T-helper 1 cell (primary cell): ENCODE results near the gene BUD23.
"Not testable (repeated sequence)": the region's sequence is repeated elsewhere in the genome, so short reads cannot be mapped to it uniquely, and the experiment has no call there.

Source experiments
- DNase-seq, 5 donors: peaks; one replicate each; pipeline ENCODE4 v3.0.0-alpha.2; 2012 to 2020
- total RNA-seq, 4 donors: gene quantifications; one replicate each; lab custom pipeline; 2026; lab: John Stamatoyannopoulos, UW

BUD23 gene, protein sequence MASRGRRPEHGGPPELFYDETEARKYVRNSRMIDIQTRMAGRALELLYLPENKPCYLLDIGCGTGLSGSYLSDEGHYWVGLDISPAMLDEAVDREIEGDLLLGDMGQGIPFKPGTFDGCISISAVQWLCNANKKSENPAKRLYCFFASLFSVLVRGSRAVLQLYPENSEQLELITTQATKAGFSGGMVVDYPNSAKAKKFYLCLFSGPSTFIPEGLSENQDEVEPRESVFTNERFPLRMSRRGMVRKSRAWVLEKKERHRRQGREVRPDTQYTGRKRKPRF
- 37.6 to 52.6 (median 44.1) reads per million in 4 donors for total RNA-seq

GRCh38 chr7:73683056-73683787 is at the start of gene BUD23, which contains the start of gene DNAJC30:
Gene BUD23 (plus strand): TSS chr7:73683597. CDS start chr7:73683626, 29 bp downstream.
Gene DNAJC30 (minus strand): TSS chr7:73683453. CDS start chr7:73683423, 30 bp downstream.
- DNase-seq: peak; percentile 92 to 97 (median 95)

DNA sequence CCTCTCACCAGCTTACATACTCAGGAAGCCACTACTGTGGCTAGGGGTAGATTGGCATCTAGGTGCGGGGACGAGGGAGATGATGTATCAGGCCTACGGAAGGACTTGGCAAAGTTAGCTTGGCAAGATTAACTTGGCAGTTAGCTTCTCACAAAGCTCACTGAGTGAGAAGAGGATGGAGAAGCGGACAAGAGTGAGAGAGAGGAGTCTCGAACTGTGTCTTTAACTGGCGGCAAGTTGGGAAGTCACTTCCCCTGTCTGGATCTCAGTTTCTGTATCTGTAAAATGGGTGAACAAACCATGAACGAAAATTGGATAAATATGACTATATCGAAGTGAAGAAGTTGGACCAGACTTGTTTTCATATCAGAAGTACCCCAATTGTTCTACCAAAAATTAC is 49.6 kb upstream of the BUD23 start:
- DNase-seq: no peak

GRCh38 chr7:73635428-73636200 is 47.8 kb upstream of the BUD23 start:
- DNase-seq: no peak

DNA sequence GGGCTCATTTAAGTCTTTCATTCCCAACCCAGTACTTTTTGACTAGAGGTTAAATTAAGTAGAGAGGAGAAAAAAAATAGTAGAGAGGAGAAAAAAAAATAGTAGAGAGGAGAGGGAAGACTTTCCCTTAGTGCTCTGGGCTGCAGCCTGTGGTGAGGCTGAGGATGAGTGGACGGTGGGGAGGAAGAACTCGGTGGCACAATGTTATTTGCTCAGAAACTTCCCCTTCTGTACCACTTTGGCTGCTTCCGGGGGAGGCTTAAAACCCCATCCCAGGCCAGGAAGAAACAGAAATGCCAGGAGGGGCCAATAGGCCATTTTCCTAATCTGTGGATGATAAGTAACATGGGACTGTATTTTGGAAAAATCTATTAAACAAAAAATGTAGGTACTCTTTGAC is 44.5 kb upstream of the BUD23 start:
- DNase-seq: no peak

DNA sequence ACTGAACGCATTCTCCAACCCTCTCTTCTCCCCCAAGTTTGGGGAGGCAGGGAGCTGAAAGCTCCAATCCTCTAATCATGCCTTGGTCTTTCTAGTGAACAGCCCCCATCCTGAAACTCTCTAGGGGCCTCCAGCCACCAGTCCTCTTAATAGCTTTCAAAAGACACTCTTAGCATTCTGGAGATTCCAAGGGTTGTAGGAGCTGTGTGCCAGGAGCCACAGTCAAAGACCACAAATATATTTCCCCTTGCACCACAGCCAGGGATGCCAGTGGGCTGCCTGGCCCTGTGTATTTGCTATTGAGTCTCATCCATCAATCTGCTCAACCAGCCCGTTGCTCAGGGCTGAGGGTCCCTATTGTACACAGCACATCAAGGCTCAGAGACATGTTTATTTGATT is 40.6 kb upstream of the BUD23 start:
- DNase-seq: no peak

- DNase-seq: no peak
These were observed 38.6 kb upstream of the BUD23 start for GRCh38 chr7:73644688-73645286.

DNA sequence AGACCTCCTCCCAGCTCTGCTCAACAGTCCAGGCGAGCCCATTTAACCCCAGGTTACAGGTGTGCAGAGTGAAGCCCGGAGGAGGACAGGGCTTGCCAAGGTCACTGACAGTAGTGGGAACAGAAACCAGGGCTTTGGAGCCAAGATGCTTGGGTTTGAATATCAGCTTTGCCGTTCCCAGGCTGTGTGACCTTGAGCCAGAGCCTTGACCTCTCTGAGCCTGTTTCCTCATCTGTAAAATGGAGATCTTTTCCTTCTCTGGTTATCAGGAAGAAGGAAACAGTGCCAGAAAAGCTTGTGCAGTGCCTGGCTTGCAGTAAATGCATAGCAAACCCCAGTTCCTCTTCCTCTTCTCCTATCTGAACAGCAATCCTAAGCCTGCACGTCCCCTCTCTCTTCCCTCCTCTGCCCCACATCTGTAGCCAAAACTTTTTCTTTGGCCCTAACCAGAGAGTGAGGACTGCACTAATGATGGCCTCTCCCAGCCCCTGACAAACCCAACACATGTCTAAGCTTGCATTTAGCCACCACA is 37.7 kb upstream of the BUD23 start:
- DNase-seq: no peak

DNA sequence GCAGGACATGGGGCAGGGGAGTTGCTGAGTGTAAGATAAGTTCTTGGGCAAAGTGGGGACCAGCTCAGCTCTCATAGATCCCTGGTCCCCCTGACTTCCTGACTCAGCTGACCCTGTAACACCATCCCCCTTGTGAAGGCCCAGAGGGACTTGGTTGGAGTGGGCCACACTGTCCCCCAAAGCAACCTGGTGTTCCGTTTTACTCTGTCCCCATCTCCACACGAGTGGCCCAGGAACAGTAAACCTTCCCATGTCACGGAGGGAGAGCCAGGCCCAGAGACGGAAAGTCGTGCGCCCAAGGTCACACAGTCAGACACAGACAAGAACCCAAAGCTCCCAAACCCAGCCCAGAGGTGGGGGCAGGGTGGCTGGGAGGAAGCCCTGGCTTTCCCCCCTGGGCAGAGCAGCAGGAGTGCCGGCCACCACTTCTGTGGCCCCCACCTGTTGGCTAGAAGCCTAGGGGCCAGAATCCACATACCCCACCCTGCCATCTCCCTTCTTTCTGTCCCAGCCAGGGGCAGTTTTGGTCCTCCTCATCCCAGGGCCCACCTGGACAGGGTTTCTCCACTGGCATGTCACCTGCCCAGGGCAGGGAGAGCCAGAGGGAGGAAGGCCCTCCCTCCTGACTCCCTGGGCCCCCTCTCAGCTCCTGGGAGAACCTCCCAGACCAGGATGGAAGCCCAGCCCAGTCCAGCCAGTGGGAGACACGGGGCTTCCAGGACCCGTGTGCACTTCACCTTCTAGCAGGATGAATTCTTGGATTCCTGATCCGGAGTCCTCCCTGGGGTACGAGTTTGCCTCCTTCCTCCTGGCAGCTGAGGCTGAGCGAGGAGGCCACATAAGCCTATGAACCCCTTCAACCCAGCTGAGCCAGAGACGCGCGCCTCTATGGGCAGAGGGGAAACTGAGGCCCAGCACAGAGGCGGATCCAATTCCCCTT is 36.3 kb upstream of the BUD23 start:
- no peak for DNase-seq

GRCh38 chr7:73647725-73648592 is 35.4 kb upstream of the BUD23 start:
- peak in 1 of 5 donors; percentile 36 for DNase-seq

GRCh38 chr7:73648593-73649332 is 34.6 kb upstream of the BUD23 start:
- DNase-seq: no peak

DNA sequence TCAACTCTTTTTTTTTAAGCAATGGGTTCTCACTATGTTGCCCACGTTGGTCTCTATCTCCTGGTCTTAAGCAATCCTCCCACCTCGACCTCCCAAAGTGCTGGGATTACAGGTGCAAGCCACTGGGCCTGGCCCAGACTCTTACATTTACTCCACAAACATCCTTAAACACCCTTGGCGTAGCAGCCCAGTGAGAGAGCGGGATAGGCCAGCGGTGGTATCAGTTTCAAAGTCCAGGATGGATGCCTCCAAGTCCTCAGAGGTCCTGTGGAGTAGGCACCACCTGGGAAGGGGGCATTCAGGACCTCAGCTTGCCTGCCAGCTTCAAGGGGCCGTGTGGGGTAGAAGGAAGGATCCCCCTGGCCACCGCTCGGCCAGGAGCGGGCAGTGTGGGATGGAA is 33.8 kb upstream of the BUD23 start:
- DNase-seq: no peak

DNA sequence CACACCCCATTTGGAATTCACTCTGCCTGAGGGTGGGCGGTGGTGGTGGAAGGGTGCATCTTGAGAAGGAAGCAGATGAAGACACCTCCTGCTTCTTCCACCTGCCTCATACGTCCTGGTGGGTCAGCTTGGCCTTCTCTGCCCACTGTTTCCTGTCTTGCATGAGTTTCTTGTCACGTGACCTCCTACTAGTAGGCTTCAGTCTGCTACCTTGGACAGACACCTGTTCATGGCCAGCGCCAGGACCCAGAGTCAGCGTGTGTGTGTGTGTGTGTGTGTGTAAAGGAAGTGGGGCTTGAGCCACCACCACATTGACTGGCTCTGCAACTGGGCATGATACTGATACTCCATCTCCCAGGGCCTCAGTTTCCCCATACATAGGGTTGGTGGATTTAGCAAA is 32.9 kb upstream of the BUD23 start:
- no peak for DNase-seq

DNA sequence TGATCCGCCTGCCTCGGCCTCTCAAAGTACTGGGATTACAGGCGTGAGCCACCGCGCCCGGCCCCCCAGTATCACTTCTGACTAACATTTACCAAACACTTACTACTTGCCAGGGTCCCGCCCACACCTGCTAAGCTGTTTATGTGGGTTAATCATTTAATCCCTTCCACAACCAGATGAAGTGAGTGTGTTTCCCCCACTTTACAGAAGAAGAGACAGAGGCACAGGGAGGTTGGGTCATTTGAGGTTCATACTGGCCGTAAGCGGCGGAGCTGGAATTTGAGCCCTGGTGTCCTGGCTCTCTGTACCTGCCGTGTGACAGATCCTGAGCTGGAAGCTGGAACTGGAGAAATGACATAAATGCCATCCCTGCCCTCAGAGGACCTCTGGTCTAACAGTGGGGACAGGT is 30.9 kb upstream of the BUD23 start:
- no peak for DNase-seq

GRCh38 chr7:73655309-73655708 is 28.1 kb upstream of the BUD23 start:
- DNase-seq: not testable (repeated sequence)

- DNase-seq: no peak
These were observed 23.4 kb upstream of the BUD23 start for GRCh38 chr7:73659983-73660382.

DNA sequence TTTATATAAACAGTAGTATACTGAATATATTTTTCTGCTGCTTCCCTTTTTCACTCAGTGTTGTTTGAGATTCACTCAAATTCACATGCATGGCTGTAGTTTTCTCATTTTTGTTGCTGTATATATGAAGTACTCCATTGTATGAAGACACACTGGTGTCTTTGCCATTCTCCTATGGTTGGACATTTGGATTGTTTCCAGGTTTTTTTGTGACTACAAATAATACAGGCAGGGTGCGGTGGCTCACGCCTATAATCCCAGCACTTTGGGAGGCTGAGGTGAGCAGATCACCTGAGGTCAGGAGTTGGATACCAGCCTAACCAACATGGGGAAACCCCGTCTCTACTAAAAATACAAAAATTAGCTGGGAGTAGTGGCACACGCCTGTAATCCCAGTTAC is 22.8 kb upstream of the BUD23 start:
- DNase-seq: not testable (repeated sequence)

DNA sequence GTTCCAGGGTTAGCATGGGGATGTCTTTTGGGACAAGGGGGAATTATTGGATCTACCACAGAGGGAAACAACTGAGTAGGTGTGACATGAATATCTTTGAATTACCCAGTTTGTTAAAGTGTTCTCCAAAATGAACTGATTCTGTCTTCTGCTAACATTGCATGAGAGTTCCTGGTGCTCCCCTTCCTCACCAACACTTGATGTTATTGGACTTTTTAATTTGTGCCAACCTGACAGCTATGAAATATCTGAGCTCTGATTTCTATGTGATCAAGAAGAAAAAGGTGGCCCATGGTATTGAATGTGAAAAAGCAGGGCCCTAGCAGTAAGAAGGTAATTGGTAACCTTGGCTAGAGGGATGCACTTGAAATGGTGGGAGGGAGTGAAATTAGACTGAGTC is 20.4 kb upstream of the BUD23 start:
- DNase-seq: no peak

DNA sequence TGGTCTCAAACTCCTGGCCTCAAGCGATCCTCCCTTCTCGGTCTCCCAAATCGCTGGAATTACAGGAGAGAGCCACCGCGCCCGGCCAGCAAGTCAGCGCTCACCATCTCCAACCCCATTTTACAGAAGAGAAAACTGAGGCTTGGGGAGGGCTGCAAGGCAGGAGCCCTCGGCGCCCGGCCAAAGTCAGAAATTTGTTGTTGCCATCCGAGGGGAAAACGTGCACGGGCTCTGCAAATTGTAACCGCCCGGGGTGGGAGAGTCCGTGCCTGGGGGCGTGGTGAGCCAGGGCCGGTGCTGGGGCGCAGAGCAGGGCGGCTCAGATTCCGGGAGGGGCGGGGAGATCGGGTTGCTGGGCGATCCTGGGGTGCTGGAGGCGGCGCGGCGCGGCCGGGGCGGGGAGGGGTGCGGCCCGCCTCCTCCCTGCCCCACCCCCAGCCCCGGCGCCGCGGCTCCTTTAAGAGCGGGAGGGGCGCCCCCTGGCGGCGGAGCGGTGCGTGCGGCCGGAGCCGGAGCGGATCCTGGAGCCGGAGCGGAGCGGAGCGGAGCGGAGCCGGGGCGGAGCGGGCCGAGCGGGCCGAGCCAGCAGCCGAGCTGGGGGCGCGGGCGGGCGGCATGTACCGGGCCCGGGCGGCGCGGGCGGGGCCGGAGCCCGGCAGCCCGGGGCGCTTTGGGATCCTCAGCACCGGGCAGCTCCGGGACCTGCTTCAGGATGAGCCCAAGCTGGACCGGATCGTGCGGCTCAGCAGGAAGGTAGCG is 15.9 kb upstream of the BUD23 start, which contains the start of gene VPS37D:
Gene VPS37D, plus strand, starts transcription at position 488 of the 759 bp plus-strand sequence. Its CDS starts 128 bp downstream, at position 616.
- DNase-seq: peak; percentile 88 to 94 (median 90)
